Activated CD8-positive, alpha-beta memory T cell treated with anti-CD3 and anti-CD28 coated beads, Interleukin-2, amount 50 U/mL, for 24 hours (primary cell): ENCODE measurements around the gene ARHGEF10L.
"Not testable (repeated sequence)": the region's sequence is repeated elsewhere in the genome, so short reads cannot be mapped to it uniquely, and the experiment has no call there.

Experiments used
- DNase-seq: peaks from one replicate; pipeline ENCODE4 v3.0.0-alpha.2; 2020; ENCODE audit errors: extremely low read depth

ARHGEF10L gene, protein sequence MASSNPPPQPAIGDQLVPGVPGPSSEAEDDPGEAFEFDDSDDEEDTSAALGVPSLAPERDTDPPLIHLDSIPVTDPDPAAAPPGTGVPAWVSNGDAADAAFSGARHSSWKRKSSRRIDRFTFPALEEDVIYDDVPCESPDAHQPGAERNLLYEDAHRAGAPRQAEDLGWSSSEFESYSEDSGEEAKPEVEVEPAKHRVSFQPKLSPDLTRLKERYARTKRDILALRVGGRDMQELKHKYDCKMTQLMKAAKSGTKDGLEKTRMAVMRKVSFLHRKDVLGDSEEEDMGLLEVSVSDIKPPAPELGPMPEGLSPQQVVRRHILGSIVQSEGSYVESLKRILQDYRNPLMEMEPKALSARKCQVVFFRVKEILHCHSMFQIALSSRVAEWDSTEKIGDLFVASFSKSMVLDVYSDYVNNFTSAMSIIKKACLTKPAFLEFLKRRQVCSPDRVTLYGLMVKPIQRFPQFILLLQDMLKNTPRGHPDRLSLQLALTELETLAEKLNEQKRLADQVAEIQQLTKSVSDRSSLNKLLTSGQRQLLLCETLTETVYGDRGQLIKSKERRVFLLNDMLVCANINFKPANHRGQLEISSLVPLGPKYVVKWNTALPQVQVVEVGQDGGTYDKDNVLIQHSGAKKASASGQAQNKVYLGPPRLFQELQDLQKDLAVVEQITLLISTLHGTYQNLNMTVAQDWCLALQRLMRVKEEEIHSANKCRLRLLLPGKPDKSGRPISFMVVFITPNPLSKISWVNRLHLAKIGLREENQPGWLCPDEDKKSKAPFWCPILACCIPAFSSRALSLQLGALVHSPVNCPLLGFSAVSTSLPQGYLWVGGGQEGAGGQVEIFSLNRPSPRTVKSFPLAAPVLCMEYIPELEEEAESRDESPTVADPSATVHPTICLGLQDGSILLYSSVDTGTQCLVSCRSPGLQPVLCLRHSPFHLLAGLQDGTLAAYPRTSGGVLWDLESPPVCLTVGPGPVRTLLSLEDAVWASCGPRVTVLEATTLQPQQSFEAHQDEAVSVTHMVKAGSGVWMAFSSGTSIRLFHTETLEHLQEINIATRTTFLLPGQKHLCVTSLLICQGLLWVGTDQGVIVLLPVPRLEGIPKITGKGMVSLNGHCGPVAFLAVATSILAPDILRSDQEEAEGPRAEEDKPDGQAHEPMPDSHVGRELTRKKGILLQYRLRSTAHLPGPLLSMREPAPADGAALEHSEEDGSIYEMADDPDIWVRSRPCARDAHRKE (N-terminal part only)

DNA sequence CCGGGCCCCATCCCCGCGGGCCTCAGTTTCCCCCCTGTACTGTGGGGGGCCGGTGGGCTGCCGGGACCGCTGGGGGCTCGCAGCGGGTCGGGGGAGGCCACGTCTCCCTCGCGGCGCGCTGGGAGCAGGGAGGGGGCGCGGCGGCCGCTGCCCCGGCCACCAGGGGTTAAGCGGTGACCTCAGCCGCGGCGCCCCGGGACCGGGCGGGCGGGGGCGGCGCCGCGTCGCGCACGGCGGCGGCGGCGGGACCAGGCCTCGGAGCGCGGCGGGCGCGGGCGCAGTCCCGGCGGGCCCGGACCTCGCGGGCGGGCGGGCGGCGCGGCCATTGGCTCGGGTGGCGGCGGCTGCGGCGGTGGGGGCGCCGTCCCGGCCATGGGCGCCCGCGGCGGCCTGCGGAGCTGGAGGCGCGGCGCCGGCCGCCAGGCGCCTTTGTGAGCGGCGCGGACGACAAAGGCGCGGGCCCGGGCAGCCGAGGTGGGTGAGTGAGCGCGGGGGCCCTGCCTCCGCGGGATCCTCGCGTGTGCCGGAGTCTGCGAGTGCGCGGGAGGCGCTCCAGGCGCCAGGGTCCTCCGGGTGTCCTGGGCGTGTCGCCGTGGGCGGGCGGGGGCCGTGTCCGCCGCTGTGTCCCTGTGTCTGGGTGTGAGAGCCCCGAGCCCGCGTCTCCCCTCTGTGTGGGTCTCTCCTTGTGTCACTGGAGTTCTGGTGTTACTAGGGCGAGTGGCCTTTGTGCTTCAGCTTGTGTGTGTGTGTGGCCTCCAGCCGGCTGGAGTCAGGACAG is at the start of gene ARHGEF10L:
Gene ARHGEF10L (plus strand): TSS at position 222 of the 778 bp plus-strand sequence. CDS start 40,898 bp downstream, outside the sequence.
- no peak for DNase-seq

DNA sequence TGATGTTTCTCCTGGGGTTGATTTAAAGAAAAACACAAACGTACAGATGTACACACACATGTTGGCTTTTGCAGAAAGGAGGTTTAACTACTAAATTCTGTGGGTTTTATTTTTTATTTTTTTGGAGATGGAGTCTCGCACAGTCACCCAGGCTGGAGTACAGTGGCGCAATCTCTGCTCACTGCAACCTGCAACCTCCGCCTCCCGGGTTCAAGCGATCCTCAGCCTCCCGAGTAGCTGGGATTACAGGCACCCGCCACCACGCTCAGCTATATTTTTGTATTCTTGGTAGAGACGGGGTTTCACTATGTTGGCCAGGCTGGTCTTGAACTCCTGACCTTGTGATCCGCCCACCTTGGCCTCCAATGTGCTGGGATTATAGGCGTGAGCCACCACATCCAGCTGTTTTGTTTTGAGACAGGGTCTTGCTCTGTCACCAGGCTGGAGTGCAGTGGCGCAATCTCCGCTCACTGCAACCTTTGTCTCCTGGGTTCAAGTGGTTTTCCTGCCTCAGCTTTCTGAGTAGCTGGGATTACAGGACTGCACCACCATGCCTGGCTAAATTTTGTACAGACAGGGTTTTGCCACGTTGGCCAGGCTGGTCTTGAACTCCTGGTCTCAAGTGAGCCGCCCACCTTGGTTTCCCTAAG is 49.6 kb upstream of the ARHGEF10L start:
- DNase-seq: not testable (repeated sequence)

DNA sequence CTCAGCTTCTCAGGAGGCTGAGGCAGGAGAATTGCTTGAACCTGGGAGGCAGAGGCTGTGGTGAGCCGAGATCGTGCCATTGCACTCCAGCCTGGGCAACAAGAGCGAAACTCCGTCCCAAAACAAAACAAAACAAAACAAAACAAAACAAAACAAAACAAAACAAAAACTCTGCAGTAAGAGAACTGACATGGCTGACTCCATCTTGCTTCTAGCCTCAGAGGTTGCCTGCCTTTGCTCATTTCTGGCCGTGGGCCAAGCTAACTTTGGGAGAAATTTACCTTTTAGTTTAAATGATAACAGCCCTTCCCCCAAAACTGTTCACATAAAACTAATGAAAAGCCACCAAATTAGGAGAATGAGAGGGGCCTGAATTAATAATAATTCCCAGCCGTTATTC is 48.8 kb upstream of the ARHGEF10L start:
- not testable (repeated sequence) for DNase-seq

DNA sequence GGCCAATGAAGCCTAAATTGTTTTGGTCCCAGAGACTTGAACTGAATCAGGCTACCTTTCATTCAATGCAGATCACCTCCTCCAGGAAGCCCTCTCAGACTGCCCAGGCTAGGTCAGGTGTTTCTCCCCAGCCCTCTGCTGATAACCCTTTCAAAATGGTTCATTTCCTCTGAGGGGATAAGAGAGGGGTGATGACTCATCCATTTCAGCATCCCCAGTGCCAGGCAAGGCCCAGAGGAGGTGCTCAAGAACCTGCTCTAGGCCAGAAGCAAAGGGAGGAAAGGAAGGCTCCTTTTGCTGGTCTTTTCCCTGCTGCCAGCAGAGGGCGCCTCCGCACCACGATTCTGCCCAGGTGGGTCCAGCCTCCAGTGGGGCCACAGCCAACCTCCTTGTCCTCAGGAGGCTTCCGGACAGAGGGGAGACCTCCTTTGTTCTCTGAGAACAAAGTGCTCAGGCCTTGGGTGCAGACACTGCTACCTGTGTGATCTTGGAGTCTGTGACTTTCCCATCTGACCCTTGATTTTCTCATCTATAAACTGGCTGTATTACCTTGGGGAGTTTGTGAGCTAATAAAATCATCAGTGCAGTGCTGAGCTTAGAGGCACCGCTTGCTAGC is 45.3 kb upstream of the ARHGEF10L start:
- DNase-seq: peak; percentile 25

DNA sequence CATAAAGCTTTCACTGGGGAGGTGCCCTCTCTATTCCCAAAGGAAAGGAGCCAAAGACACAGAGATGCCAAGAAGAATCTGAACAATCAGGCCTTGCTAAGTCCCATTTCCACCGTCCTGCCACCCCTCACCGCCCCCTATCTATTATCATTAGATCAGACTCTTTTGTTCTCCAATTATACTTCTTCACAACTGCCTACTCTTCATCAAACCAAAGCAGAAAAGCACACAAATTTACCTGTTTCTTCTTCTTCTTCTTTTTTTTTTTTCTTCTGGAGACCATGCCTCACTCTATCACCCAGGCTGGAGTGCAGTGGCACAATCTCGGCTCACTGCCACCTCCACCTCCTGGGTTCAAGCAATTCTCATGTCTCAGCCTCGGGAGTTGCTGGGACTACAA is 43.1 kb upstream of the ARHGEF10L start:
- no peak for DNase-seq

DNA sequence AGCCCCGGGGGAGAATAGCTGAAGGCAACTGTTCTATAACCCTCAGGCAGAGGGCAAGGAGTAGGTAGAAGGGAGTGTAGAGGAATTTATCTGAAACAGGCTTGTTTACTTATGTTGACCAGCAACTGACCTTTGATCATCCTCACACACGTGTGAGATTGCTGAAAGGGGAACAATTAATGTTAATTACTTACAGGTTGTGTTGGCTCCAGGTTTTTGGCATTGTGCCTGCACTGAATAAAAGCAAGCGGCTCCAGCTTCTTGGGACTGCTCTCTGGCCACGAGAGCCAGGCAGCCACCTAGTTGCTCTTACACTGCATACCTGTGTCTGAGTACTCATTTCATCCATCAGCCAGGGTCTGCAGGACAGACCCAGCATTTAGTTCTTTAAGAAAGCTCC is 41.3 kb upstream of the ARHGEF10L start:
- DNase-seq: no peak

DNA sequence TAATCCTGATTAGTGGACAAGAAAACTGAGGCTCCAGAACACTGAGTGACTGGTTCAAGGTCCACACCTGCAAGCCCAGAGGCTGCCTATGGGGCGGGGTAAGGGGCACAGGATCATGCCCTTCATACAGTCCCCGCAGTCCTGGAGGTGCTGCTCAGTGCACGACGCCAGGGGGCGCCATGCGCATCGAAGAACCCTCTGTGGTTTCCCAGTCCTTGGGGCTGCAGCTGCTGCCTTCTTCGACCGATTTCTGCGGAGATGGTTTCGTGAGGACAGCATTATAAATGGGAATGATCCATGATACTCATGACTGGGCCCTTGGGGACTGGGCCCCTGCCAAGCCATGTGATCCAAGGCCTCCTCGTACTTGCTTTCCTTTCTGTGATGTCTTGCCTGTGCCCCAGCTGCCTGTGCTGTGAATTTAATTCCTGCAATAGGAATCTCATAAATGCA is 37.1 kb upstream of the ARHGEF10L start:
- no peak for DNase-seq

DNA sequence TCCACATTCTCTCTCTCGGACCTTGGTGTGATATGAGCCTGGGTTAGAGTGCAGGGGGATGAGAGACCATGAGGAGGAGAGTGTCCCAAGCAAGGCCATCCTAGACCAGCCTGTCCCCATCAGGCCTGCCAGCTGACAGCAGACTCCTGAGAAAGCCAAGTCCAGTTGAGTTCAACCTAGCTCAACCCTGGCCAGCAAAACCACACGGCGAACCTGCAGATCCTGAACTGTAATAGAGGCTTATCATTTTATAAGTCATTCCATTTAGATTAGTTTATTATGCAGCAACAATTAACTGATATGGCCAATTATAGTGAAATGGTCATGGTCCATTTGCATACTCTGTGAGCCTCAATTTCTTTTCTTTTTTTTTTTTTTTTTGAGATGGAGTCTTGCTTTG is 36.4 kb upstream of the ARHGEF10L start:
- DNase-seq: no peak

DNA sequence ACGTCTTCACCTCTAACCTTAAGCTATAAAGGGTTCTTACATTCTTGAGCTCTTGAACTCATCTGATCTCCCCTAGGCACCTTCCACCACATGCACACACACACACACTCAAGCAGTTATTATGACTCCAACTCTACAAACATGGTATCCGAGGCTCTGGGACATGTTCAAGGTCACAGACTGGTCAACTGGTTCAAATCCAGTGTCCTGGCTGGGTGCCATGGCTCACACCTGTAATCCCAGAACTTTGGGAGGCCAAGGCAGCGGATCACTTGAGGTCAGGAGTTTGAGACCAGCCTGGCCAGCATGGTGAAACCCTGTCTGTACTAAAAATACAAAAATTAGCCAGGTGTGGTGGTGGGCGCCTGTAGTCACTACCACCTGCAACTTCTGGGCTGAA is 32.3 kb upstream of the ARHGEF10L start:
- DNase-seq: not testable (repeated sequence)

DNA sequence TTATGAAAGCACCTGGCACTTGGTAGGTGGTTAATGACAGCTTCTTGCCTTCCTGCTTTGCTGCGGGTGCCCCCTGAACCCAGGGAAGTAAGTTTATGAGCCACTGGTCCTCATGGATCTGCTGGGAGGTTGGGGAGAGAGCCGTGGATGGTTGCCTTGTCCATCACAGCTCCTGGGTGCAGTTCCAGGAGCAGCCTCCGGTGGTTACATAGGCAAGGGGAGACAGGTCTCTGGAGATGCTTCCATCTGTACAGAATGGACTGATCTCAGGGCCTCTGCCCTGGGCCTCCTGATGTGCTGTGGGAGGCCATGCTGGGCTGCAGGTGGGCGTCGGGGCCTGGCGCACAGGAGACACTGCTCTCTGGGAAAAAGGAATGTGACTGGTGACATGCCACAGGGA is 31.6 kb upstream of the ARHGEF10L start:
- DNase-seq: no peak

DNA sequence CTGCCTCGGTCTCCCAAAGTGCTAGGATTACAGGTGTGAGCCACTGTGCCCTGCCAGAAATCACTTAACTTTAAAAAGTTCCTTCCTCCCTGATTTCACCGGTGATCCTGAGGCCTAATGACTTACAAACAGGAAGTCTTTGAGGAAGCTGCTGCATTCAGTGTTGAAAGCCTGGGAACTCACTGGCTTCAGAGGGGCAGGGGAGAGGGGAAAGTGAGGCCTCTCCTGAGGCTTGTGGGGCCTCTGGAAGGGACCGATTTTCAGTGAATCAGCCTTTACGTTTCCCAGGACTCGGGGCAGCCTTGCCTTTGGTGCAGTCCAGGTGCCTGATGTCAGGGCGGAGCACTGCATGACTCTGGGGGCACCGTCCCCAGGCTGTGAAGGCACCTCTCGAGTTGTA is 30.1 kb upstream of the ARHGEF10L start:
- no peak for DNase-seq

DNA sequence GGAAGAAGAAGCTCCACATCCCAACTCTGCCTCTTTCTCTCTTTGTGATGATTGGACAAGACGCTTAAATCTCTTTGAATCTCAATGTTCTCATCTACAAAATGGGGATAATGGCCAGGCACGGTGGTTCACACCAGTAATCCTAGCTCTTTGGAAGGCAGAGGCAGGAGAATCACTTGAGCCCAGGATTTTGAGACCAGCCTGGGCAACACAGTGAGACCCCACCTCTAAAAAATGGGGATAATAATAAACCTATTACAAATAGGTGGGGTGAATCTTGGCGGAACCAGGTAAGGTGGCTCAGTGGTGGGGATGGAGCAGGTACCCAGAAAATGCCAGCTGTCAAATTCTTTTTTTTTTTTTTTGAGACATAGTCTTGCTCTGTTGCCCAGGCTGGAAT is 29.4 kb upstream of the ARHGEF10L start:
- no peak for DNase-seq

DNA sequence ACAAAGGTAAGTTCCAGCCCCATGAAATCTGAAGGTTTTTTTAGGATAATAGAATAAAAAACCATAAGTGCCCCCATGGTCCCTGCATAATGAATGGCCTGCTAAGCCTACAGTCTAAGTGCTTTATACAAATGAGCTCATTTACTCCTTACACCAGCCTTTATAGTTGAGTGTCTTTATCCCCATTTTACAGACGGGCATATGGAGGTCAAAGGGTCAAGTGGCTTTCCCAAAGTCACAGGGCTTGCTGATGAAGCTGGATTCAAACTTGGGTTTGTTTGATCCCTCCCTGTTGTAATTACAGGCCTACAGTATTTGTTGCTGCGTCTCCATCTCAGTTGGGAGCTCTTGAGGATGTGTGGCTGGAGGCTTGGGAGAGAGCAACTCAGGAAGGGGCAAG is 28.3 kb upstream of the ARHGEF10L start:
- DNase-seq: no peak

DNA sequence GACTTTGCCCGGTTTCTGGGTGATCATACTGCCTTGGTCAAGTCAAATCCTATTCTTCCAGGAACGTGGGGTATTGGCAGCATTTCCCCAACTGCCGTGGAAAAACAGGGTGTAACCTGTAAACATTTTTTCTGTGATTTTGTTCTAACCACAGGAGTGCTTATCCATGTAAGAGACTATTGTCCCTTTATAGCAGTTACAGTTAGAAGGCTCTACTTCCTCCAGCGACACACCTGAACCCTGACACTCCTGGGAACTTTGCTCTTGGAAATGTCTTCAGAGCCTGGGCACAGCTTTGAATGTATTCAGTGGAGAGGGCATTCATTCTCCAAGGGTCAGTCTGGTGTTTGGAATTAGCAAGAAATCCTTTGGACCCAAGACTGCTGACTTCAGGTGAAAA is 26.4 kb upstream of the ARHGEF10L start:
- DNase-seq: no peak

DNA sequence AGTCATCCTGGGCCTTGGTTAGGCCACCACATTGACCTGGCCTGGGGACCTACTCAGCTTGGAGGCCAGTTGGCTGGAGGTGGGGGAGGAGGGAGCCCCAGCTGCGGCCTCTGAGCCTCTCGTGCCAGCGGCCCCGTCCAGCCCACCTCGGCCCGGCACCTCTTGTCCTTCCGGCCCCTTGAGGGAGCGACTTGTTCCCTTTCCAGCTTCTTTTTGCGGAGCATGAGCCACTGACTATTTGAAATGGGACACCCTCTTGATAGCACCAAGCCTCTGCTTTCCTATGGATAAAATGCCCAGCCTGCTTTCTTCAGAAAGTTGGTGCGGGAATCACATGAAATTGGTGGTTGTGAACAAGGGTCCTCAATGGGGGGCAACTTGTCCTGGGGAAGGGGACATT is 24.7 kb upstream of the ARHGEF10L start:
- no peak for DNase-seq

DNA sequence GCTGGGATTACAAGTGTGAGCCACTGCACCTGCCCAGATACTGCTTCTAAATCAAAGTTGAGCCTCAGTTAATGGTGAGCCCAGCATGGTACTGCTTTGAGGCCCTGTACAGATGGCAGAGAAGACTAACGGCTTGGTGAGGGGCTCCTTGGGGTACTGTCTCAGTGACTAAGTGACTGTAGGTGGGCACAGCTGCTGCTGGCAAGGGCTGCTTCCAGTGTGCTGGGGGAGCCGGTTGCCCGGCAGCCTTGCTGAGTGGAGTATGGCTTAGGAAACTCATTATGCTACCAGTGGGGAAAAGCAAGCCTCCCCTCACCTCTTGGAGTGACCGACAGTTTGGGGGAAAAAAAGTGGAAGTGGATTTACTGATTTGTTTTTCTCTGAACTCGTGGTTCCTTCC is 23.6 kb upstream of the ARHGEF10L start:
- no peak for DNase-seq

DNA sequence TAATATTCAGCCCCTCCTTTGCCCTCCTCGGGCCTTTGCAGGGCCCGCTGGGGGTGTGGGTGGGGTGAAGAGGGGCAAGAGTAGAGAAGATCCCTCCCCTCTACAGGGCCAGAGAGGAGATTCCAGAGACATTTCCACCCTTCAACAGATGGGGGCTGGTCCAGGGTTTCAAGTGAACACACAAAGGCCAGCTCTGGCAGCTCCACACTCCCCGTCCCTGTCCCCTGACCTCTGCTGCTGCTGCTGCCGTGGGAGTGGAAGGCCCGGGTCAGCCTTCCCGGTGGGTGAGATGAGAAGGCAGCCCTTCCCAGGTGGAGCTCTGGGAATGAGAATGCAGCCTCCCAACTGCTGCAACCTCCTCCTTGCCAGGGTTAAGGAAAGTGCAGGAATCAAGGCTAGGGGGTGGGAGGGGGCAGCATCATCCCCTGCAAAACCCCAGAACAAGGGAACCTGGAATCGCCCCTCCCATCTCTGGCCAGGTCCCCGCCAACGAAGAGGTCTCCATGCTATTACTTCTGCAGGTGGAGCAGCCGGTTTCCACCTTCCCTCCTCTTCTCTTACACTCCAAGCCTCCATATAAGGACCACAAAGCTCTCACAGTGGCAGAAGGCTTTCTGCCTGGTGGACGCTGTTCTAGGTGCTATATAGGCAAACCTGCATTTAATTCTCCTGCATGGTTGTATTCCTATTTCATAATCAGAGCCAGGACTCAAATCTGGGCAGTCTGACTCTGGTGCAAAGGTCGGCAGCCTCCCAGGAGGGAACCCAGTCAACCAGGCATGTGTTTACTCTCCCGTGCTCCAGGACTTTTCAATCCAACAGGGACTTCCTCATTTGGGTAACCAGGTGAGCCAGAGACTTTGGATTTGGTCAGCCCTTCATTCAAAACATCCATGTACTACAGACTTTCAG is 22.9 kb upstream of the ARHGEF10L start:
- no peak for DNase-seq

DNA sequence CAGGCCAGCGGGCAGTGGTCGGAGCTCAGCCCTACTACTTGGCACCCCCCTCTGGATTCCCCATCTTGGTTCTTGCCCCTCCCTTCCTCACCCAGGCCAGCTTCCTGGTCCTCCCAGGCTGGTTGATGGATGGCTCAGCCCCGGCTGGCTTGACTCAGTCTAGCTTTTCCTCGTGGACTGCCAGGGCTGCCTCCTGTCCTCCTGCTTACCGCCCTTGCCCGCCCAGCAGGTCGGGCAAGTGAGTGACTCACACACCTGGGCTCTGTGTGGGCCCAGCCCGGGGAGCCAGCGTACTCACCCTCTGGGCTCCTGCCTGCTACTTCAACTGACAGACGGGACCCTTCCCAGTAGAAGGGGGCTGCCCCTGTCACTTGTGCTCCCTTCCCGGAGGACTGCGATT is 19.5 kb upstream of the ARHGEF10L start:
- DNase-seq: no peak
